ENCODE measurements around the gene BMP2K.
A peak's percentile ranks its signal among the peaks of the same experiment; 100 is the strongest.

The BMP2K gene

DNA sequence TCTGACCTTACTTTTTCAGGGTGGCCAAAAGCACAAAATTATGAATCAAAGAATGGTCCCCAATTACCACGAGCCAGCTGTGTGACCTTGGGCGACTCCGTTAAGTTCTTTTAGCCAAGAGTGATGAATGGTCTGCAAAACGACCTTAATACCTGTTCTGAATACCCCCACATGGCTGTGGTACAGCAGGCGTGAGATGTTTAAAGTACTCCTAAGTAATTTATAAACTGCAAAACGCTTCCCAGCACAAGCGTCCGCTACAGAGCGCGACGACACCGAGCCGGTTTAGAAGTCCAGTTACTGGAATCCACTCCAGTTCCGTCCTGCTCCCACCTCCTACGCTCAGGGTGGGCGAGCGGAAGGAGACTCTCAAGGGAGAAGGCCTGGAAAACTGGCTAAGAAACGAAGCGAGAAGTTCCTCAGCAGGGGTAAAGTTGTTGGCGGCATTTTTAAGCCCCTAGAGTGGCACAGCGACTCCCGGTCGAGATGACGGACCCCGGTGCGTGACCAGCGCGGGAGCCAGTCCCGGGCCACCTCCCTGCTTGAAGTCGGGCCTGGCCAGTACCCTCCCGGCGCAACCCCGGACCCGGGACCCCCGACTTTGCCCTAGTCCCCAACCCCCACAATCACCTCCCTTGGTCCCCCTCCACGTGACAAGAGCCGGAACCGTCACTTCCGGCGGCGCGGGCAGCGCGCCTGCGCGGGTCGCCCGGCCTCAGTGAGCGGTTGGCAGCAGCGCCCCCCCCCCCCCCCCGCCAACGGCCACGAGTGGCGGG, 659 bp upstream of the BMP2K start:
- Histone ChIP-seq H3K4me3 (ENCODE audit: low read length in 2 of 2) (peak overlapping the region; percentile 81 to 98), H3K9me3 (ENCODE audit: control insufficient read depth in 2 of 2, low read length in 2 of 2) (no peaks in the 10 kb centered on the region), H3K27me3 (ENCODE audit: control insufficient read depth in 2 of 2, insufficient read depth in 2 of 2, low read length in 2 of 2) (no peaks in the 10 kb centered on the region), H3K27ac (ENCODE audit: low read depth in 2 of 2, low read length in 2 of 2) (peak overlapping the region; percentile 93 to 99), H3K9ac (ENCODE audit: low read depth in 1 of 2, low read length in 2 of 2) (peak overlapping the region; percentile 82 to 99), H3K4me1 (ENCODE audit: control insufficient read depth in 2 of 2, insufficient read depth in 2 of 2, low read length in 2 of 2) (peaks cover 5 to 7% of the 10 kb centered on the region in 2 donors), H3K36me3 (ENCODE audit: control insufficient read depth in 2 of 2, insufficient read depth in 2 of 2, low read length in 2 of 2) (no peaks in the 10 kb centered on the region)

DNA sequence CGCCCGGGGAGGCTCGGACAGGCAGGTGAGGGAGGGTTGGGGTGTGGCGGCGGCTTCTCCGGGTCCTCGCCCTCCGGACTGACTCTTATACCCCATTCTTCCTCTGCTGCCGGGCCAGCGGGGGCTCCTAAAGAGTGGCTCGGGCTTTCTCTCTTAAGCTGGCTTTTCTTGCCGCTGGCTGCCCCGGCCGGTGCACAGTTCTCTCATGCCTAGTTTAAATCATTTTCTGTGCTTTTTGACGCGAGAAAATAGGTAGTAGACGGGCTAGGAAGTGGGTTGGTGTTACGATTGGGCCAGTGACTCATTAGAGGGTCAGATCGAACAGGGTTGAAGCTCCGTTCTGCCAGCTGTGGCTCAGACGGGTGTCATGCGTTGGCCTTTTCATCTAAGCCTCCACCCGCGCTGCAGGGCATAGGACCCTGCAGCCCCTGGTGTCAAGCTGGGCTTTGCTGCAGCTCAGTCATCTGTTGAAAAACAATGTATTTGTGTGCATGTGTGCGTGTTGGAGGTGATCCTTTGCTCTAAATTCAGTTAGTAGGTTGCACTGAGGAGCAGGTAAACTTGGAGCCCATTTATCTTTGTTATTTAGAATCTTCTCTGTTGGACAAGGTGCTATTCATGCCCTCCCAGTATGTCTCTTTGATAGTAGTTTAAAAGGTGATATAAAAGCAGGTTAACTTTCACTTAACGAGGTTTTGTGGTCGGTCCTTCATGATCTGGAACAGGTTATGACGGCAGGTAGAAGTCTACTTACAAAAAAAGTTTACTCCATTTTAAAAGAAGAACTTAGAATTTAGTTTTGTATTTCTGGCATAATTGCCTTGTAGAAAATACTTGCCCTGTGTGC, 802 bp downstream of the BMP2K start:
- H3K9me3 ChIP-seq (ENCODE audit: control insufficient read depth in 2 of 2, low read length in 2 of 2) = no peaks in the 10 kb centered on the region
- peaks cover 7 to 19% of the 10 kb centered on the region in 2 donors for H3K4me1 ChIP-seq (ENCODE audit: control insufficient read depth in 2 of 2, insufficient read depth in 2 of 2, low read length in 2 of 2)
- no peaks in the 10 kb centered on the region for H3K36me3 ChIP-seq (ENCODE audit: control insufficient read depth in 2 of 2, insufficient read depth in 2 of 2, low read length in 2 of 2)
- H3K9ac ChIP-seq (ENCODE audit: low read depth in 1 of 2, low read length in 2 of 2) = peak overlapping the region; percentile 75 to 89
- peak overlapping the region; percentile 77 to 97 for H3K4me3 ChIP-seq (ENCODE audit: low read length in 2 of 2)
- peak overlapping the region; percentile 93 to 99 for H3K27ac ChIP-seq (ENCODE audit: low read depth in 2 of 2, low read length in 2 of 2)
- no peaks in the 10 kb centered on the region for H3K27me3 ChIP-seq (ENCODE audit: control insufficient read depth in 2 of 2, insufficient read depth in 2 of 2, low read length in 2 of 2)

DNA sequence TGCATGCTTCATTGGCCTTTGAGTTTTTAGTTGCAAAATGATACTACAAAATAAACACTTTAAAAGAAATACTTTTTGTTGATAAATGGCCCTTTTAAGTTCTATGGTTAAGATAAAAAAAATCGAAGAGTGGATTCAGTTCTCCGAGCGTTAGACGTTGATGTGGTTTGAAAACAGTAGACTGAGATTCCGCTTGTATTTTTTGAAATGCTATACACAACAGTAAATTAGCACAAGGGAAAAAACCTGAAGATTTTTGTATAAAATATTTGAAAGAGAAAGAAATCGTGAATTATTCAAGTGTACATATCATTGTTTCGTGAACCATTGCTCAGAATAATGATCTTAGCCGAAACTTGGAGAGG, 1.4 kb downstream of the BMP2K start:
- H3K27me3 ChIP-seq (ENCODE audit: control insufficient read depth in 2 of 2, insufficient read depth in 2 of 2, low read length in 2 of 2) = no peaks in the 10 kb centered on the region
- H3K27ac ChIP-seq (ENCODE audit: low read depth in 2 of 2, low read length in 2 of 2) = peak overlapping the region in 1 of 2 donors; percentile 99
- no peaks in the 10 kb centered on the region for H3K36me3 ChIP-seq (ENCODE audit: control insufficient read depth in 2 of 2, insufficient read depth in 2 of 2, low read length in 2 of 2)
- H3K9me3 ChIP-seq (ENCODE audit: control insufficient read depth in 2 of 2, low read length in 2 of 2) = no peaks in the 10 kb centered on the region
- H3K4me1 ChIP-seq (ENCODE audit: control insufficient read depth in 2 of 2, insufficient read depth in 2 of 2, low read length in 2 of 2) = peaks cover 7 to 19% of the 10 kb centered on the region in 2 donors
- peak overlapping the region; percentile 77 to 97 for H3K4me3 ChIP-seq (ENCODE audit: low read length in 2 of 2)
- peak overlapping the region; percentile 75 to 89 for H3K9ac ChIP-seq (ENCODE audit: low read depth in 1 of 2, low read length in 2 of 2)

DNA sequence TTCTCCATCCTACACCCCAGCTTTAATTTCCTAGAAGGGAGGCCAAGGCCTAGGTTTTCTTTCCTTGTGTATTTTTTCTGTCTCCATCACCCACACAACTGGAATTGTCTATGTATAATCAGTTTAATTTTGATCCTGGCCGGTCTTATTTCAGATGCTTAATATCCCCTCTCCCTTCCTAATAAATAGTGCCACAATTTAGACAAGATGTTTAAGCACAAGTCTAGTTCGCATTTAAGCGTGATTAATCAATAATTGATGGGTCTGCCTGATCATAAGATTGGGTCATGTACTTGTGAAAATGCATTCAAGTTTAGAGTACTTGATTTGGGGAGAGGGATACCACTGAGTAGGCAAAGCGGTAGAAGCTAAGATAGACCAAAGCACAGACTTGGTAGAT, 2.4 kb downstream of the BMP2K start:
- no peaks in the 10 kb centered on the region for H3K27me3 ChIP-seq (ENCODE audit: control insufficient read depth in 2 of 2, insufficient read depth in 2 of 2, low read length in 2 of 2)
- peaks cover 7 to 19% of the 10 kb centered on the region in 2 donors for H3K4me1 ChIP-seq (ENCODE audit: control insufficient read depth in 2 of 2, insufficient read depth in 2 of 2, low read length in 2 of 2)
- no peak overlapping the region for H3K9ac ChIP-seq (ENCODE audit: low read depth in 1 of 2, low read length in 2 of 2)
- no peak overlapping the region for H3K27ac ChIP-seq (ENCODE audit: low read depth in 2 of 2, low read length in 2 of 2)
- no peaks in the 10 kb centered on the region for H3K36me3 ChIP-seq (ENCODE audit: control insufficient read depth in 2 of 2, insufficient read depth in 2 of 2, low read length in 2 of 2)
- H3K4me3 ChIP-seq (ENCODE audit: low read length in 2 of 2) = peak overlapping the region; percentile 77 to 97
- H3K9me3 ChIP-seq (ENCODE audit: control insufficient read depth in 2 of 2, low read length in 2 of 2) = no peaks in the 10 kb centered on the region

DNA sequence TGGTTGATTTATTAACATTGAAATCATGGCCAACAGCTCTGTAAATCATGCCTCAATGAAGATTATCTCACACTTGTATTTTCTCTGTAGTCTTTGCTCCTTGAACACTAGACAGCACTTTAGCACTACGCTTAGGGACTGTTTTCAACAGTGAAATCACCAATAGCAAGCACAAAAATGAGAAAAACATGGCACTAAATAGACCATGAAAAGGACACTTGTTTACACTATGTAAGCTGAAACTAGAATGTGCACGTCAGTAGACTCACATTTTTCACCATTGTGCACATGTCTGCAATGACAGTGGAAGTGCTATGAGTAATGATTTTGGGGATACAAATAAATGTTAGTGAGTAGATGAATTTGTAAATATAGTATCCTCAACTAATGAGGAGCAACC, 3.1 kb downstream of the BMP2K start:
- no peaks in the 10 kb centered on the region for H3K27me3 ChIP-seq (ENCODE audit: control insufficient read depth in 2 of 2, insufficient read depth in 2 of 2, low read length in 2 of 2)
- H3K36me3 ChIP-seq (ENCODE audit: control insufficient read depth in 2 of 2, insufficient read depth in 2 of 2, low read length in 2 of 2) = no peaks in the 10 kb centered on the region
- H3K4me3 ChIP-seq (ENCODE audit: low read length in 2 of 2) = no peak overlapping the region
- peak overlapping the region in 1 of 2 donors; percentile 9 for H3K27ac ChIP-seq (ENCODE audit: low read depth in 2 of 2, low read length in 2 of 2)
- H3K9ac ChIP-seq (ENCODE audit: low read depth in 1 of 2, low read length in 2 of 2) = no peak overlapping the region
- H3K4me1 ChIP-seq (ENCODE audit: control insufficient read depth in 2 of 2, insufficient read depth in 2 of 2, low read length in 2 of 2) = peaks cover 7 to 19% of the 10 kb centered on the region in 2 donors
- H3K9me3 ChIP-seq (ENCODE audit: control insufficient read depth in 2 of 2, low read length in 2 of 2) = no peaks in the 10 kb centered on the region

DNA sequence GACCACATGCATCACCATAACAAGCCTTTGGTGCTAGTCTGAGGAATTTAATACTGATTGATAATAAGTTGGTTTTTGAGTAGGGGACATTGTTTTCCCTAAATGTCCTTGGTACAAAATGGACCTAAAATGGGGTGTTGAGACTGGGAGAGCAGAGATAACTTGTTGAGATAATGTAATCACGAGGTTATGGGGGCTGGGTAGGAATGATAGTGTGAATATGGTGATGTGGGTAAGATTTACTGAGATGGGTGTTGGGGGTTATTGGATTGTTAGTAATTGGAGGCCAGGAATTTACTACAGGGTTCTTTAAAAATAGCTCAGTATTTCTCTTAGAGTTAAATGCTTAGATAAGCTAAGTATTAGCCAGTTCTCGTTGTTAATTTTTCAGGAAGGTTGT, 3.9 kb downstream of the BMP2K start:
- Histone ChIP-seq H3K9me3 (ENCODE audit: control insufficient read depth in 2 of 2, low read length in 2 of 2) (no peaks in the 10 kb centered on the region), H3K27ac (ENCODE audit: low read depth in 2 of 2, low read length in 2 of 2) (no peak overlapping the region), H3K4me1 (ENCODE audit: control insufficient read depth in 2 of 2, insufficient read depth in 2 of 2, low read length in 2 of 2) (peaks cover 3 to 19% of the 10 kb centered on the region in 2 donors), H3K4me3 (ENCODE audit: low read length in 2 of 2) (no peak overlapping the region), H3K27me3 (ENCODE audit: control insufficient read depth in 2 of 2, insufficient read depth in 2 of 2, low read length in 2 of 2) (no peaks in the 10 kb centered on the region), H3K36me3 (ENCODE audit: control insufficient read depth in 2 of 2, insufficient read depth in 2 of 2, low read length in 2 of 2) (no peaks in the 10 kb centered on the region), H3K9ac (ENCODE audit: low read depth in 1 of 2, low read length in 2 of 2) (no peak overlapping the region)

DNA sequence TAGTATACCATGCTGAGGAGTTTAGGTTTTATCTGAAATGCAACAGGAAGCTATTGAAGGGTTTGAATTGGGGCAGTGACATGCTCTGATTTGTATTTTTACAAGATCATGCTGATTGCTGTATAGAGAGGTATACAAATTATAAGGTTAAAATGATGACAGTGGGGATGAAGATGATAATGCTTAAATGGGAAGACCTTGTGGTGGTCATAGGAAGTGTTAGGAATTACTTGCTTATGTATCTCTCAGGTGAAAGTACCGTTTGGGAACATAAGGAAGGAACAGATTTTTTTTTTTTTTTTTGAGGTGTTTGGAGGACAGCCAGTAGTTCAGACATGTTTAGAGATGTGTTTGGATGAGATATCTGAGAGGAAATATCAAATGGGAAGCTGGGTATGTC, 5.0 kb downstream of the BMP2K start:
- Histone ChIP-seq H3K27me3 (ENCODE audit: control insufficient read depth in 2 of 2, insufficient read depth in 2 of 2, low read length in 2 of 2) (no peaks in the 10 kb centered on the region), H3K4me1 (ENCODE audit: control insufficient read depth in 2 of 2, insufficient read depth in 2 of 2, low read length in 2 of 2) (peaks cover 3 to 19% of the 10 kb centered on the region in 2 donors), H3K4me3 (ENCODE audit: low read length in 2 of 2) (peak overlapping the region in 1 of 2 donors; percentile 12), H3K27ac (ENCODE audit: low read depth in 2 of 2, low read length in 2 of 2) (no peak overlapping the region), H3K9ac (ENCODE audit: low read depth in 1 of 2, low read length in 2 of 2) (no peak overlapping the region), H3K36me3 (ENCODE audit: control insufficient read depth in 2 of 2, insufficient read depth in 2 of 2, low read length in 2 of 2) (no peaks in the 10 kb centered on the region), H3K9me3 (ENCODE audit: control insufficient read depth in 2 of 2, low read length in 2 of 2) (no peaks in the 10 kb centered on the region)

DNA sequence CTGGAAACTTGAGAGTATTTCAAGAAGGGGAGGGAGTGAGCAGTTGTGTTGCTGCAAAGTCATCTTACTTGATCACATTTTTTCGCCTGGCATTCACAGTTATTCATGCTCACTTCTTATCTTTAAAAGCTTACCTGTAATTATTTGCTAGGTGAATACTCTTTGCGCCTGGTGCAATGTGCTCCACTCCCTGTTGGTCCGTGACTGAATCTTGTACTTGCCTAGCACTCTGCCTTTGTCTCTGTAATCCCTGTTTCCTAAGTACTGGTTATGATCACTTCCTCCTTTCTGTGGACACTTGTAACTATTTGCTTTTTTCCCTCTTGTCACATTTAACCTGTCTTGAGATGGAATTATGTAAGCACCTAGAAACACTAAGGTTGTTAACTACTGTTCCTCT, 5.8 kb downstream of the BMP2K start:
- Histone ChIP-seq H3K27ac (ENCODE audit: low read depth in 2 of 2, low read length in 2 of 2) (peak overlapping the region in 1 of 2 donors; percentile 10), H3K4me3 (ENCODE audit: low read length in 2 of 2) (no peak overlapping the region), H3K4me1 (ENCODE audit: control insufficient read depth in 2 of 2, insufficient read depth in 2 of 2, low read length in 2 of 2) (peaks cover 3 to 19% of the 10 kb centered on the region in 2 donors), H3K27me3 (ENCODE audit: control insufficient read depth in 2 of 2, insufficient read depth in 2 of 2, low read length in 2 of 2) (no peaks in the 10 kb centered on the region), H3K9ac (ENCODE audit: low read depth in 1 of 2, low read length in 2 of 2) (no peak overlapping the region), H3K9me3 (ENCODE audit: control insufficient read depth in 2 of 2, low read length in 2 of 2) (no peaks in the 10 kb centered on the region), H3K36me3 (ENCODE audit: control insufficient read depth in 2 of 2, insufficient read depth in 2 of 2, low read length in 2 of 2) (no peaks in the 10 kb centered on the region)

DNA sequence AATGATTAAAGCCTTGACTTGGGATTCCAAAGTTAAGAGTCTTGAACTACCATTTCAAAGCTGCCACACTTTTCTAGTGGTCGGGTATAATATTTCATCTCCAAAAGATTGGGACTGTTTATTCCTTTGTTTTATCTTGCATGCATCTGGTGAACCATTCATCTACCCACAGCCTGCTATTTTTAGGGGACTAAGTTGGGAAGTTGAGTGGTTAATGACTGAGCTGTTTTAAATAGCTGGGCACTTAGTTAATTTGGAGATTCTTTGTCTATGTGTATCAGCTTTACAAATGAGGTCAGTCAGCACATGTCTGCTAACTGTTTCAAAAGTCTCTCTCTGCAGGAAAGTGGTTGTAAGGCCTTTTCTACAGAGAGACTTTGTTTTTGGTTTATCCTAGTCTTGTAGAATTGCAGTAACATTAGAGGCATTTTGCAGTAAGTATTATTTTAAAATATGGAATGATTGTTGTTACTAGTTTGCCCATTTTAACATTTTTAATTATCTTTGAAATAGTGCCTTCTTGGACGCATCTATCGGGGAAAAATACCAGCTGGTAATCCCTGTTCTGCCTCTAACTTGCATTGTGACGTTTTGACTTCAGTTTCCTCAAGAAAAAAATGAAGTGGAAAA, 8.2 kb downstream of the BMP2K start:
- Histone ChIP-seq H3K27ac (ENCODE audit: low read depth in 2 of 2, low read length in 2 of 2) (no peak overlapping the region), H3K4me3 (ENCODE audit: low read length in 2 of 2) (no peak overlapping the region), H3K4me1 (ENCODE audit: control insufficient read depth in 2 of 2, insufficient read depth in 2 of 2, low read length in 2 of 2) (peaks cover 0 to 15% of the 10 kb centered on the region in 2 donors), H3K27me3 (ENCODE audit: control insufficient read depth in 2 of 2, insufficient read depth in 2 of 2, low read length in 2 of 2) (no peaks in the 10 kb centered on the region), H3K36me3 (ENCODE audit: control insufficient read depth in 2 of 2, insufficient read depth in 2 of 2, low read length in 2 of 2) (no peaks in the 10 kb centered on the region), H3K9me3 (ENCODE audit: control insufficient read depth in 2 of 2, low read length in 2 of 2) (no peaks in the 10 kb centered on the region), H3K9ac (ENCODE audit: low read depth in 1 of 2, low read length in 2 of 2) (no peak overlapping the region)
